IPS-NIHi7 (cell line): ENCODE data around the gene MAST2.

Experiments
- DNase-seq: peaks from one replicate; pipeline ENCODE4 v3.0.0; 2012; ENCODE audit warnings: mixed read lengths; ENCODE audit errors: extremely low spot score

Gene MAST2

DNA sequence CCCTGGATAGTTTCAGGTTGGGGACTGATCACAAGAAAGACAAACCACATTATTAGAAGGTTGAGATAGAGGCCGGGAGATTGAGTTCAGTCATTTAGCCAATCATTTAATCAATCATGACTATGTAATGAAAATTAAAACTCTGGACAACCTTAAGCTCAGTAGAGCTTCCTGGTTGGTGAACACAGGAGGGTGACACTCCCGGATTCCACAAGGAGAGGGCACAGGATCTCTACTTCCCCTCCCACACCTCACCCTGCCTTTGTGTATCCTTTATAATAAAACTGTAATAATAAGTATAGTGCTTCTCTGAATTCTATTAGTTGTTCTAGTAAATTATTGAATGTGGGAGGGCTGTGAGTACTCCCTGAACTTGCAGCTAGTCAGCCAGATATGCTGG, 178.9 kb downstream of the MAST2 start:
- no peak for DNase-seq

DNA sequence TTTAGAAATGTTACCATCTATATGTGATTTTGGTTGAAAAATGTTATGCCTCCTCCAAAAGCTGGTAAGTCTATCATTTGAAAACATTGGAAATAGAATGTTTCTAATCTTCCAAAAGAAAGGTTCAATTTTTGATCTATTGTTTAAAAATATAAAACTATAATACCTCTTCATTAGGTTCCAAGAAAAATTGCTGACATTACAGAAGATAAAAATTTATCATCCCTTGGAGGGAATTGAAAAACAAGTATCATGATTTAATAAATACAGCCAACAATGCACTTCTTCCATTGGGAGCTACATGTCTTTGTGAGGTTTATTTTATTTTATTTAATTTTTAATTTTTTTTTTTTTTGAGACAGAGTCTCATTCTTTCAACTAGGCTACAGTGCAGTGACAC, 180.6 kb downstream of the MAST2 start:
- no peak for DNase-seq

DNA sequence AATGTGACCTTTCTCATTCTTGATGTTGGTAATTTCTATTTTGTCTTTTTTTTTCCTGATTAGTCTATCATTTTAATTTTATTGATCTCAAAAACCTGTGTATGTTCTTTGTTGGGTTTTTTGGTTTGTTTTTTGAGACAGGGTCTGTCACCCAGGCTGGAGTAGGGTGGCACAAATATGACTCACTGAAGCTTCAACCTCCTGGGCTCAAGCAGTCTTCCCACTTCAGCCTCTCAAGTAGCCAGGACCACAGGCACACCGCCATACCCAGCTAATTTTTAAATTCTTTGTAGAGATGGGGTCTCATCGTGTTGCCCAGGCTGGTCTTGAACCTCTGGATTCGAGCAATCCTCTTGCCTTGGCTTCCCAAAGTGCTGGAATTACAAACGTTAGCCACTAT, 183.8 kb downstream of the MAST2 start:
- no peak for DNase-seq

DNA sequence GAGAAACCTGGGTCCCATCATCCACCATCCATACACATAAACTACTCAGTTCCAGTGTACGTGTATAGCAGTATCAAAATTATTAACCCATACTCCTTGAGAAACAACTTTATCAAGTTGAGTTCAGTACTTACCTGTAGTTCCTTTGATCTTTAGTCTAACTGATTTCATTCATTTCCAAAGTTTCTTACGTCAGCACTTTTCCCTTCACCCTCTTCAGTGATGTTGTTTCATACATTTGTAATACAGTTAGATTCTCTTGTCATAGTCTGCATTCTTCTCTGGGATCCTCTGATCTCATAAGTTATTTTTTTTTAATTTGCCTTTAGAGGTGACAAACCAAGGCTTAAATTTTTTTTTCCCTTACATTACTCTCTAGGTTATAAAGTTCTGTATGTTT, 185.8 kb downstream of the MAST2 start:
- no peak for DNase-seq

DNA sequence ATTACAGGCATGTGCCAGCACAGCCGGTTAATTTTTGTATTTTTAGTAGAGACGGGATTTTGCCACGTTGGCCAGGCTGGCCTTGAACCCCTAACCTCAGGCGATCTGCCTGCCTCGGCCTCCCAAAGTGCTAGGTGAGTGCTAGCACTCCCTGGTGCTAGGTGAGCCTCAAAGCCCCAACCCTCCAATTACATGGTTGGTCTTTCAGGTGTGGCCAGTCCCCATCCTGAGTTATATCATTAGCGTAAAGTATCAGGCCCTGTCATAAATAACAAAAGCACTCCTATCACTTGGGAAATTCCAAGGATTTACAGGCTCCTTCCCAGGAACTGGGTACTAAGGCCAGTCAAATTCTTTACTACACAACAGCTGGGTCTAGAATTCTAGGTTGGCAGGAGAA, 191.0 kb downstream of the MAST2 start:
- no peak for DNase-seq

DNA sequence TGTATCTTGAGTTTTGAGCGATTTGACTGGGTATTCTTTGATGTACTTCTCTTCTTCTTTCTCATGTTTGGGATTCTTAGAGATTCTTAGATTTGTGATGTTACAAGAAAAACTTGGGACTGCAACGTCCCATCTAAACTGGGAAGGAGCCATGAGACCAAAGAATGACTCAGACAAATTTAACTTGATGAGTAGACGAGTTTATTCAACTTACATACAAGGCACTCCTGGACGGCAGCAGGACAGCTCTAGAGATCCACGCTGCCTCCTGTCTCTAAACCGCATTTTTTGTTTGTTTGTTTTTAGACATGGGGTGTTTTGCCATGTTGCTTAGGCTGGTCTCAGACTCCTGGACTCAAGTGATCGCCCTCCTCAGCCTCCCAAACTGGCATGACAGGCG, 191.9 kb downstream of the MAST2 start:
- DNase-seq, result no peak

DNA sequence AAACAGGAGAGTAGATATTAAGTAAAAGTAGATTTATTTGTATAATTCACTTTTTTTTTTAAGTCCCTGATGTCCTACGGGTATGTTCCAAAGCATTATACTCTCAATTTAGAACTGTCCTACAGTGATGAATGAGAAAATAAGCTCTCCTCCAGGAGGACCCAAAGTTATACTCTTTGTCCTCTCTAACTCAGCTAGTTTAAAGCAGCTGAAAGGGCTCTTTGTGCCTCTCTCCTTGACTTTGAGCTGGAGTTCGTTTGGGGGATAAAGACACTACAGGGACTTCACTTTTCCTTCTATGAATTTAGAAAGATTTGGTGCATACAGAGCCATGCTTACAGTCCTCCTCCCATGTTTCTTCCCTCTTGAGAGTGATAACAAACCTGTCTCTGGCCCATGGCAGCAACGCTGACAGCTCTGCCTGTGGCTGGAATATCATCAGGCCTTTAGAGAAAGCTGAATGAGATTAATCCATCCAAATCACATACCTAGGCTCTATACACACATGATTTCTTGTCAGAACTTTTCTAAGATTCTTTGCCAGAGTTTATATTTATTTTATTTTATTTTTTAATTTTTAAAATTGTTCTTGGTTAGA, 194.7 kb downstream of the MAST2 start:
- DNase-seq, result no peak

DNA sequence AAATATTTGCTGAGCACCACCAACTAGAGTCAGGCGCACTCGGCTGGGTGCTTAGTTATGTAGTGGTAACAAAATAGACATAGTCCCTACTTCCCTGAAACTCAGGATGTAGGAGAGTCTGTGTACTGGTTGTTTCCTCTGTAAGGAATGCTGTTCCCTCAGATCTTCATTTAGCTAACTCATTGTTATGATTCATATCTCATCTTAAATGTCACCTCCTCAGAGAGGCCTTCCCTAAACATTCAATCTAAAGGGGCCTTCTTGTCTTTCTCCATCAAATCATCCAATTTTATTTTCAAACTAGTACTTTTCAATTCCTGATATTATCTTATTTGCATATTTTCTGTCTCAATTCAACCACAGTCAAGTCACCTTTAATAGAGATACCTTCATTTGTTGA, 196.1 kb downstream of the MAST2 start:
- DNase-seq, result no peak

DNA sequence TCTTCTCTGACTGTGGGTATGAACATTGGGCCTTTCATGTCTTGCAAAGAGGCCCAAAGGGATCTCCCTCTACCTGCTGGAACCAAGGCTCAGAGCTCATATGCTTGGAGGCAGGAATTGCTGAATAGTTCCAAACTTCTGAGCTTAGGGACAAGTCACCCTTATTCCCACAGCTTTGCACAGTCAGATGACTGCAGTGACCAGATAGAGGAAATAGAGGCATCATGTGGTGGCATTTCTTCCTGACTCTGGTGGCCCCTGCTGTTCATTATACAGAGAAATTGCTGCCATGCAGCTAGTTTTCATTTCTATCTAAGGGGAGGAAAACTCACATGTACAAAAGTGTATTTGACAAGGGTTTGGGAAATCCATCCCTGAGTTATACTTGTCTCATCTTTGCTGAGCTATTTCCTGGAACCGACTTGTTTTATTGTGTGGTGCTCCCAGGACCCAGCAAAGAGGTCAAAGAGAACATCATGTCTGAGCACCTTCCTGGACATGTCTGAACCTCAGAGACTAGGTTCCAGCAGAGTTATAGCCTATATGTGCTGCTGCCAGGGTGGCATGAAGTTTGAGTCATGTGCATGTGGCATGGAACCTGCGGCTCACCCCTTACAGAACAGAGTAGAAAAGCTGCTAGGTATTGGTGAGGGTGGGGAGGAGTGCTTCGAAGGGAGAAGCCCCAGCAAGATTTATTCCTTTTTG, 197.8 kb downstream of the MAST2 start:
- no peak for DNase-seq

DNA sequence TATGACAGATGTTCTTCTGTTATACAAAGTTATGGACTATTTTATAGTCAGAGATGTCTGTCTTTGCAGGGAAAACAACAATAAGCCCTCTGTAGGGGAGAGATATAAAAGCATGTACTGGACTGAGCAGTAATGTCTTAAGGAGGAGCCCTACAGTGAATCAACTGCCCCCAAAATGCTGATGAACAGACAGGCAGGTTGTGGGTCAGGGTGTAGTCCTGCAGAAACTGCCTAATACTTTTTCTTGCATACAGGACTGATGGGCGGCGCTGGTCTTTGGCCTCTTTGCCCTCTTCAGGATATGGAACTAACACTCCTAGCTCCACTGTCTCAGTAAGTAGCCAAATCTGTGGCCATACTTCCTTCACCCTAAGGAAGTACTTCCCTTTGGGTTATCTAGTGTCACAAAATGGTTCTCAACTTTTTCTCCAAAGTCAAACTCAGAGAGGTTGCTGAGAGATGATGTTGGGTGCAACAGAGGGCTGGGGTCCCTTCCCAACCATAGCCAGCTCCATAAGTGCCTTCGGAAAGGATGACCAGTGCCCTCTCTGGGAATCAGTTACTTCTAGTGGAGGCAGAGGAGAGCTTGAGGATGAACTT, 199.2 kb downstream of the MAST2 start:
- no peak for DNase-seq

DNA sequence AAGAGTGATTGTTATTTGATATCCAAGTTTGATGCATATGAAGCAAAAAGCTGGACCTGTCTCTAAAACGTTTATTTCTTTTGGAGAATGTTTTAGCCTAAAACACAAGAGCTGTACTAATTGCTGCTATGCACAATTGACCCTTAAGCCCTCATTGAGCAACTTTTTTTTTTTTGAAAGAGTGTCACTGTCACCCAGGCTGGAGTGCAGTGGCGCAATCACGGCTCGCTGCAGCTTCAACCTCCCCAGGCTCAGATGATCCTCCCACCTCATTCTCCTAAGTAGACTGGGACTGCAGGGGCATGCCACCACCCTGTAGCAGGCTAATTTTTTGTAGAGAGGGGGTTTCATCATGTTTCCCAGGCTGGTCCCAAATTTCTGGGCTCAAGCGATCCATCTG, 199.9 kb downstream of the MAST2 start:
- DNase-seq, result no peak

DNA sequence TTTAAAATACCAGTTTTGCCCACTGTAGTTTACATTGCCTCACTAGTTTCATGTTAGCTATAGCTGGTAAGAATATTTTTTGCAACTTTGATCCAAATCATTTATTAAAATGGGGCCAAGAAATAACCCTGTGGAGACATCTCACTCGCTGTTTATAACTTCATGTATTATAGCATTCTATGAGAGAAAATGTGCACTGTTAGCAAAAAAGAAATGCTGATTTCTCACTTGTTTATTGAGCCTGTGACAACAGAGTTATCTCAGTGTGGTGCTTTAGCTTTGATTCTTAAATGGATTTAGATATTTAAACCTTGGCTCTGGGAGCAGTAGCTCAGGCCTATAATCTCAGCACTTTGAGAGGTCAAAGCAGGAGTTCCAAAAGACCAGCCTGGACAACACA, 201.1 kb downstream of the MAST2 start:
- DNase-seq, result no peak

DNA sequence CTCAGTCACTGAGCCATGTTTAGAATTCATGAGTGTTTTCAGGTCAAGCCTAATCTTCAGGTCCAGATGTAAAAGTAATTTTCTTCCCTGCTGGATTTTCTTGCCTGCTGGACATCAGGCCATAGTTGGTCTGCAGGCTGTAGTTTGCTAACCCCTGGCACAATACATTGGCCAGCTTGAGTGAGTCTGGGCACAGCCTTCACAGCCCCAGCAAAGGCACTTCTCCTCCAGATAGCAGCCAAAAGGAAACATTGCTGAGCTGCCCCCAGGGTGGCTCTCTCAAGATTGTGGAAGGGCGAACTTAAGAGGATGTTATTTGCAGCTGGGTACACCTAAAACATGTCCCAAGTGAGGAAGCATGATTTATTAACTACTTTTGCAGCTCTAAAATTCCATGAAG, 202.2 kb downstream of the MAST2 start:
- DNase-seq, result no peak

DNA sequence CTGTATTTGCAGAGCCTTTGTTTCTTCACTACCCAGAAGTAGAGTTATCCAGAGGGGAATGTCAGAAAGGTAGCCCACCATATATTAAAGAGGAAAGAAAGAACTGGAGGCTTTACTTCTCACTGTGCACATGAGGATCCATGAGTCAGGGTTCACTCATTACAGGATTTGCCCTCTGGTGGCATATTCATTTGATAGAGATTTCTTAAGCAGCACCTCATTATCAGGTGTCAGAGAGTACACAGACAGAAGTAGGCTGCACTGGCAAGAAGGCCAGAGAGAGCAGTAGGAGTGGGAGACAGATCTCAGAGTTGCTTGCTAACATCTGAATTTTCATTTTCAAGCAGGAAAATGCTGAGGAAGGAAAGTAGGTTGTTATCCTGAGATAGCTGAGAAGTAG, 205.2 kb downstream of the MAST2 start:
- DNase-seq, result no peak

DNA sequence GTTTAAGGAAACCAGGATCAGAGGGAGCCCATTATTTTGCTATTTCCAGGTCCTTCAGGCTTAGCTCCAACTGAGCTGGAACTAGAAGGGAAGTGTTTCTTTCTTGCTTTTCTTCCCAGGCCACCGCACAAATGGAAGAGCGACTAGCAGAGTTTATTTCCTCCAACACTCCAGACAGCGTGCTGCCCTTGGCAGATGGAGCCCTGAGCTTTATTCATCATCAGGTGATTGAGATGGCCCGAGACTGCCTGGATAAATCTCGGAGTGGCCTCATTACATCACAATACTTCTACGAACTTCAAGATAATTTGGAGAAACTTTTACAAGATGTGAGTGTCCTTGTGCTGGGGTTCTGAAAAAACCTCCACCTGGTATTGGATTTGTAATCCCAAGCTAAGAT, 207.2 kb downstream of the MAST2 start:
- DNase-seq, result no peak

DNA sequence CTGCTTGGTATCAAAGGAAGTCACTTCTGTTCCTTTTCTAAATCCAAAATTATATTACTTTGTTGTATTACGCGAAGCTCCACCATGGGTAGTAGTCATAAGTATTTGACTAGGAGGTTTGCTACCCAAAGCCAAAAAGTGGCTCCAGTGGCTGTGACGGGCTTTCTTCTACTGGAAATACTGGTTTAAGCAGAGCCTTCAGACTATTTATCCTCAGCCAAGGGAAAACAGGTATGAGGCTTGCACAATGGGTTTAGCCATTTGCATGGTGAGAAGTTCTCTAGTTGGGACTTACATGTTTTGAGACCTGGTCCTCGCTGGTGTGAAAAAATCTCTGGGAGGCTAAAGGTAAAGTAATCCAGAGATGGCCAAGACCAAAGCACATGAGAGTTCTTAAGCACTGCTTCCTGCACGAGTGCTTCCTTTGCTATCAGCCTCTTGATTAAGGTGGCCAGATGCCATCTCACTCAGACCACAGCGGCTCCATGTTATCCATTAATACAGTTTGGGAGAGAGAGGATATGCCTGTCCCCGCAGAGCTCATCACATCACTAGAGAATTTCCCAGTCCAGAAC, 207.8 kb downstream of the MAST2 start:
- no peak for DNase-seq

DNA sequence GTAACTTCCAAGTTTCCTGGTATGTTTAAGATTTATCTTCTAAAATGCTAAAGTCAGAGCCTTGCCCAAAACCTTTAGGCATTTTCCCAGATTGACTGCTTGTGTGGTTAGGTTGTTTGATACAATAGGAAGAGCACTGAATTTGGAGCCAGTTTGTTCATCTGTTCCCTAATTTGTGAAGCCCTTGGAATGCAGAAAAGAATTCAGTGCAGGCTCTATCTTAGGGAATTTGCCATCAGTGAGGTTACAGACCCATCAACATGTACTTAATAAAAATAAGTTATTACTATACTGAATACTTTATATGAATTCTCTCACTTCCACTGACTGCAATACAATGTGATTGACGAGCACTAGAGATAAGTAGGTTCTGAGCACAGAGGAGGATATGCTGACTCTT, 208.8 kb downstream of the MAST2 start:
- no peak for DNase-seq

DNA sequence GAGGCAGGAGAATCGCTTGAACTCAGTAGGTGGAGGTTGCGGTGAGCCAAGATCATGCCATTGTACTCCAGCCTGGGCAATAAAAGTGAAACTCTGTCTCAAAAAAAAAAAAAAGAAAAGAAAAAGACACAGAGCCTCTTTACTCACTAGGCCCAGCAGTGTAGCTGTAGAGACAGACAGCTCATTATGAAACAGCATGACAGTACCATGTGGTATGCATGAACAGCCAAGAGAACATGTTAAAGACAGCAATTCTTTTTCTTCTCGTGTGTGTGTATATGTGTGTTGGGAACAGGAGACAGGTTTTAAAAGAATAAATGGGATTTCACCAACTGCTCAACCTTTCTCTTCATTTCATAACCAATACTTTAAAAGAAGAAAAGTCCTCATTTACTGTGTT, 210.2 kb downstream of the MAST2 start:
- no peak for DNase-seq

DNA sequence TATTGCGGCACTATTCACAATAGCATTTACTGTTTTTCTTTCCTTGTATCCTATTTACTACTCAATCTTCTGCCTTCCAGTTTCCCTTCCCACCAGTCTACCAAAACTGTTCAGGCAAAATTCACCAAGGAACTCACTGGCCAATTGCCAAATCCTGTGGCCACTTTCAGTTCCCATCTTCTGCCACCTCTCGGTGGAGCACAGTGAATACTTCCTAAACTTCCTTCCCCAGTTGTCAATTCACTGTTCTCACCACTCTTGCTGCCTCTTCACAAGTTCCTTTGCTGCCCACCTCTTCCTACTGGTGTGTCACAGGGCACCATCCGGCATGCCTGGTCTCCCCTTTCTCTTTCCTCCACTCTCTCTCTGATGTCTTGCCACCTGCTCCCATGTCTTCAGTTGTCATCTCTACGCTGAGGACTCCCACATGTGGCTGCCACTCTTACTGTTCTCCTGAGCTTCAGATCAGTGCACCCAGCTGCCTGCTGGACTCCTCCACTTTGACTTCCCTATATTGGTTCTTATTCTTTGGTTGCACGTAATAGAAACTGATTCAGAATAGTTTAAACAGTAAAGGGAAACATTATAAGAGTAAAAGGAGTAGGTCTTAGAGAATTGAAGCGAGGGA, 214.6 kb downstream of the MAST2 start:
- no peak for DNase-seq

DNA sequence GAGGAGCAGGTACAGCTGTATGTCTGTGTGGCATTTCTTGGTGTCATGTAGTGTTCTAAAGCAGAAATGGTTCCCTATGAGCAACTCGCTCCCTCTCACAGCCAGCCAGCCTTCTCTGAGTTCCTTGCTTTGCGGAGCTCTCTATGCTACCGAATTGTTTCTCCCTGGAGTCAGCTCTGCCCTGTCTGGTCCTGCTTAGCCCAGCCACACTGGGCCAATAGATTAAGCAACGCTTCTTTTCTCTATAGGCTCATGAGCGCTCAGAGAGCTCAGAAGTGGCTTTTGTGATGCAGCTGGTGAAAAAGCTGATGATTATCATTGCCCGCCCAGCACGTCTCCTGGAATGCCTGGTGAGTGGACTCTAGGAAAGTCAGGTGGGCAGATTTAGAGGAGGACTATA, 215.9 kb downstream of the MAST2 start:
- DNase-seq, result no peak

DNA sequence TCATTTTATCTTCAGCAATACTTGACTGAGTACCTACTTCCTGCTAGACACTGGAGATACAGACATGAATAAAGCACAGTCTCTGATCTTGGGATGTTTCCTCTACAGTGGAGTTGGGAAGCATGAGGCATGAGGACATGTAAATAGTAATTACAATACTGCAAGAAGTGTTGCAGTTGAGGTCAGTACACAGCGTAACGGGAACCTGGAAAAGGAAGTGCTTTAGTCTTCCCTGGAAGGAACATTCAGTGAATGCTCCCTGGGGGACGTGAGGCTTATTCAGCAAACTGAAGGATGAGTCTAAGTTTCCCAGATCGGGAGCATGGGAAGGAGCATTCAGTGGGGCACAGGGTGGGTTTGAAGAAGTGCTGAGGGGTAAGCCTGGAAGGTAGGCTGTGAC, 216.6 kb downstream of the MAST2 start:
- DNase-seq, result no peak

DNA sequence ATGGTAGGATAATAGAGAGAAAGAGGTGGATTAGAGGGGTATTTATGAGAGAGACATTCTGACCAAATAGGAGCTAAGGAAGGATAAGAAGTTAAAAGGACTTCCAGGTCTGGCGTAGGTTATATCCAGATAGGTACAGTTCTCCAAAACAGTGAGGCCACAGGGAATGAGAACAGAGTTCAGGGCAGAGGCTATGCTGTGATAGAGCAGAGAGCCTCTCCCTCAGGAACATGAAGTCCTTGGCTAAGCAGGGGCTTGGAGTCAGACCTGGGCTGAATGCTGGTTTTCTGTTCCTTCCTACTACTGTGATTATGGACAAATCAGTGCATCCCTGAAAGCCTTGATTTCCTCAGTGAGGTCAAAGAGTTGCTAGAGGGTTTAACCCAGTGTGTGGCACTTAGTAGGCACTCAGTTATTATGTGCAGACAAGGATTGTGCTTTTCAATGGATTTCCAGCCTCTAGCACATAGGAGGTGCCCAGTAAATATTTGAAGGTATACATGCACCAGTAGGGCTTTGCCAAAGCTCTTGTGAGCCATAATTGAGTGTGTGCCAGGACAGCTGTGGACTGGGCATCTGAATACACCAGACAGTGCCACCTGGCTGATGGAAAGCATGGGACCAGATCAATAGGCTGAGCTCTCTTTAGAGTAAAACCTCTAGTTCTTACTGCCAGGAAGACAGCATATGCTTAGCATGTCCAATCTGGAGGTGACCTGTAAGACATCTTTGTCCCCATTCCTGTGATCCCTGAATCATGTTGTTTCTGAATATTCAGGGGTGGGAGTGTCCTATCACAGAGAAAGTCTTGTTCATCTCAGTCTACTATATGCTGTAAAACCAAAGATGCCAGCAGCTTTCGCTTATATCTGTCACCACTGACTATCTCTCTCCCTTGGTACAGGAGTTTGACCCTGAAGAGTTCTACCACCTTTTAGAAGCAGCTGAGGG, 217.9 kb downstream of the MAST2 start:
- DNase-seq, result no peak
